CD4-positive, alpha-beta T cell (primary cell): ENCODE measurements around the gene CDH8. TPM values are rescaled to one million over a fixed set of nuclear protein-coding genes. Genes with fewer than 3 reads are reported as not detected.

Source experiments
- ATAC-seq: fragments of 200-7000 bp; cut with Tn5 transposase; one replicate; pipeline ENCODE4 v1.10.0; 2022; ENCODE audit warnings: mild to moderate bottlenecking; ENCODE audit not compliant: poor library complexity
- CTCF ChIA-PET: fragments of 350-600 bp; sonication (Branson Sonifier 250); formaldehyde crosslinking; loops from one replicate; lab custom pipeline; 2021; ENCODE audit warnings: antibody characterized with exemption, inconsistent platforms; lab: Charles Lee
- POLR2A ChIA-PET: fragments of 350-600 bp; sonication (Branson Sonifier 250); formaldehyde crosslinking; loops from one replicate; lab custom pipeline; 2021; ENCODE audit warnings: antibody characterized with exemption, inconsistent platforms; lab: Charles Lee
- DNase-seq, 14 experiments: peaks; one replicate each; pipeline ENCODE4 v3.0.0-alpha.2; 2013 to 2020; ENCODE audit warnings: mixed read lengths in 2 of 14
- H3K27ac ChIP-seq, 2 donors: one replicate each; pipeline versions ENCODE4 v1.5.1 to v1.7.0; 2013; ENCODE audit warnings: low read length in 2 of 2, low read depth in 1 of 2, mild to moderate bottlenecking in 1 of 2
- H3K27me3 ChIP-seq, 2 experiments: 1 replicate in 1 of 2; 2 replicates in 1 of 2; pipeline versions ENCODE4 v1.6.1 to v1.7.0; 2013; ENCODE audit warnings: low read length in 2 of 2, control low read depth in 1 of 2, mild to moderate bottlenecking in 1 of 2, moderate library complexity in 1 of 2; ENCODE audit not compliant: insufficient read depth in 2 of 2, control insufficient read depth in 1 of 2
- H3K36me3 ChIP-seq: one replicate; pipeline ENCODE4 v1.6.1; 2013; ENCODE audit warnings: low read length, control low read depth; ENCODE audit not compliant: insufficient read depth
- H3K4me1 ChIP-seq: one replicate; pipeline ENCODE4 v1.6.1; 2013; ENCODE audit warnings: low read length, control low read depth; ENCODE audit not compliant: insufficient read depth
- H3K4me3 ChIP-seq: one replicate; pipeline ENCODE4 v1.5.1; 2013; ENCODE audit warnings: mild to moderate bottlenecking, low read length, moderate library complexity
- H3K9me3 ChIP-seq, 2 experiments: 1 replicate in 1 of 2; 2 replicates in 1 of 2; pipeline versions ENCODE4 v1.6.1 to v1.7.0; 2013; ENCODE audit warnings: low read length in 2 of 2, mild to moderate bottlenecking in 2 of 2, control low read depth in 1 of 2, moderate library complexity in 1 of 2; ENCODE audit not compliant: control insufficient read depth in 1 of 2, insufficient read depth in 1 of 2
- H3K27ac Mint-ChIP-seq: one replicate; pipeline ENCODE4 v1.8.0; 2020; ENCODE audit warnings: mixed read lengths
- H3K27me3 Mint-ChIP-seq: one replicate; pipeline ENCODE4 v1.8.0; 2021; ENCODE audit warnings: mixed read lengths
- H3K36me3 Mint-ChIP-seq: one replicate; pipeline ENCODE4 v1.8.0; 2021; ENCODE audit warnings: low read depth, mixed read lengths
- H3K4me1 Mint-ChIP-seq: one replicate; pipeline ENCODE4 v1.8.0; 2021; ENCODE audit warnings: low read depth, mixed read lengths
- H3K4me3 Mint-ChIP-seq: one replicate; pipeline ENCODE4 v1.8.0; 2020; ENCODE audit warnings: mild to moderate bottlenecking, mixed read lengths
- H3K9me3 Mint-ChIP-seq: one replicate; pipeline ENCODE4 v1.8.0; 2020; ENCODE audit warnings: mixed read lengths
- CTCF ChIP-seq: fragments of 200-600 bp; IDR thresholded peaks from one replicate; pipeline ENCODE4 v1.8.0; 2022; ENCODE audit warnings: antibody characterized with exemption, mild to moderate bottlenecking
- intact Hi-C, 2 experiments: fragments of 100-400 bp; cut with DNase I in 1 of 2; cut with micrococcal nuclease in 1 of 2; formaldehyde crosslinking; loops; one replicate each; pipeline versions ENCODE4 v1.15.1 to v1.9.0; 2023 to 2025; cut with DNase I, micrococcal nuclease
- total RNA-seq, 174 experiments: library from RNA in 2 of 174; stranded (reverse) in 2 of 174; gene quantifications; one replicate each; pipeline ENCODE4 v1.2.3 and lab custom pipeline; 2021 to 2026

Gene CDH8
- total RNA-seq, 2 experiments from 2014 or later = not detected

- TF ChIP-seq CTCF = no peak
- H3K27me3 ChIP-seq = no peaks in the 10 kb centered on the region
- DNase-seq = no peak
- no peaks in the 10 kb centered on the region for H3K4me1 Mint-ChIP-seq
- H3K4me1 ChIP-seq = no peaks in the 10 kb centered on the region
- H3K9me3 Mint-ChIP-seq = peaks cover 2% of the 10 kb centered on the region
- no peak overlapping the region for H3K4me3 ChIP-seq
- intact Hi-C loops = loop anchor here in 1 of 2 experiments (2.0 kb wide), 1 partner anchor 22 kb away; no protein-coding TSS in a partner anchor
- H3K36me3 ChIP-seq = no peaks in the 10 kb centered on the region
- ATAC-seq = no peak
- no peaks in the 10 kb centered on the region for H3K27me3 Mint-ChIP-seq
- H3K27ac Mint-ChIP-seq = no peak overlapping the region
- ChIA-PET CTCF (no interaction called here), POLR2A (no interaction called here)
- H3K27ac ChIP-seq = no peak overlapping the region
- H3K9me3 ChIP-seq = peaks cover 0 to 4% of the 10 kb centered on the region in 2 experiments
- no peak overlapping the region for H3K4me3 Mint-ChIP-seq
- no peaks in the 10 kb centered on the region for H3K36me3 Mint-ChIP-seq
These were observed 37.8 kb downstream of the CDH8 start for GRCh38 chr16:61998460-61998859.

DNA sequence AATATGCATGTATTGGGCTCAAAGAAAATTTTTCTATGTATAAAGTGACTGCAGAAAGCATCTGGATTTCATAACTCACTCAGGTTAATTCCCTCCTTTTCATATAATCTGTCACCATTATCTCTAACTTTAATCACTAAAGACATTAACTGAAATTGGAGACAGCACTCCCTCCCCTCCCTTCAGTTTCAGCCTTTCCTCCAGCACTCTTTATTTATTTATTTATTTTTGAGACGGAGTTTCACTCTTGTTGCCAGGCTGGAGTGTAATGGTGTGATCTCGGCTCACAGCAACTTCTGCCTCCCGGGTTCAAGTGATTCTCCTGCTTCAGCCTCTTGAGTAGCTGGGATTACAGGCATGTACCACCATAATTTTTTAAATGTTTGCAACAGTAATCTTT lies 43.1 kb downstream of the CDH8 start:
- H3K9me3 ChIP-seq = peaks cover 0 to 3% of the 10 kb centered on the region in 2 experiments
- H3K4me3 ChIP-seq = no peak overlapping the region
- no peak overlapping the region for H3K4me3 Mint-ChIP-seq
- POLR2A ChIA-PET = no interaction called here
- intact Hi-C loops = no loop called here
- H3K4me1 Mint-ChIP-seq = no peaks in the 10 kb centered on the region
- peaks cover 5% of the 10 kb centered on the region for H3K9me3 Mint-ChIP-seq
- CTCF ChIA-PET = no interaction called here
- no peak overlapping the region for H3K27ac ChIP-seq
- ATAC-seq = no peak
- TF ChIP-seq CTCF = no peak
- no peaks in the 10 kb centered on the region for H3K36me3 Mint-ChIP-seq
- H3K27ac Mint-ChIP-seq = no peak overlapping the region
- H3K27me3 Mint-ChIP-seq = no peaks in the 10 kb centered on the region
- no peaks in the 10 kb centered on the region for H3K36me3 ChIP-seq
- no peaks in the 10 kb centered on the region for H3K4me1 ChIP-seq
- DNase-seq = no peak
- no peaks in the 10 kb centered on the region for H3K27me3 ChIP-seq

DNA sequence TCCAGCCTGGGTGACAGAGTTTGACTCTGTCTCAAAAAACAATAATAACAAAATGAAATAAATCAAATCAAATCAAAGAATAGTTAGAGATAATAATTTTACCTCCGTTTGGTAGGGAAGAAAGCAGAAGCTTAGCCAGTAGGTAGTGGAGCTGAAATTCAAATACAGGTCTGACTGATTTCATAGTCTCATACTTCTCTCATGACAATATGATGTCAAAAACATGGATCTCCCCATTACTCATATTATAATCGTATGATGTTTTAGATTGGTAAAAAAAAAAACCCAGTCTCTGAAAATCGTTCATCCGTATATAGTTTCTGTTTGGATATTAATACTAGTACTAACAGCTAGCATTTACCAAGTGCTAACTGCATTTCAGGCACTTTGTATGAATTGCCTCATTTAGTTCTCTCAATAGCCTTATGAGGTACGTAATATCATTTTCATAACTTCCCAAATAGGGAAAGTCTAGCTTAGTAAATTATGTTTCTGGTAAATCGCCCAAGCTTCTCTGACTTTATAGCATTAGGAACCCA lies 48.7 kb downstream of the CDH8 start:
- ChIA-PET POLR2A (no interaction called here), CTCF (interaction anchor here (0.6 kb wide), 1 partner anchor 236 kb away, joined by 3 read pairs; no protein-coding TSS in a partner anchor)
- Mint-ChIP-seq H3K27ac (no peak overlapping the region), H3K27me3 (no peaks in the 10 kb centered on the region), H3K4me1 (no peaks in the 10 kb centered on the region), H3K9me3 (peaks cover 17% of the 10 kb centered on the region), H3K4me3 (no peak overlapping the region), H3K36me3 (no peaks in the 10 kb centered on the region)
- Histone ChIP-seq H3K36me3 (no peaks in the 10 kb centered on the region), H3K27ac (no peak overlapping the region), H3K4me1 (no peaks in the 10 kb centered on the region), H3K4me3 (no peak overlapping the region), H3K9me3 (peaks cover 0 to 14% of the 10 kb centered on the region in 2 experiments), H3K27me3 (no peaks in the 10 kb centered on the region)
- ATAC-seq (no peak), DNase-seq (no peak)
- intact Hi-C loops = no loop called here
- TF ChIP-seq CTCF = no peak
